Mammary epithelial cell (primary cell): Measurements from ENCODE around the gene GNPTG.

Experiments used
- EZH2 ChIP-seq: IDR thresholded peaks from 2 replicates; pipeline ENCODE4 v1.6.1; 2012; ENCODE audit warnings: low read length, inconsistent platforms, borderline replicate concordance
- TF ChIP-seq, protein P1 (sequence below), 2 donors: IDR thresholded peaks in 1 of 2; conservative IDR thresholded peaks in 1 of 2; 2 replicates each; pipeline ENCODE4 v1.5.1; 2011 to 2012; ENCODE audit warnings: inconsistent platforms in 2 of 2, low read length in 2 of 2, mild to moderate bottlenecking in 2 of 2, control low read depth in 1 of 2, low read depth in 1 of 2; ENCODE audit not compliant: insufficient read depth in 1 of 2; ENCODE audit errors: extremely low read depth in 1 of 2

DNA sequence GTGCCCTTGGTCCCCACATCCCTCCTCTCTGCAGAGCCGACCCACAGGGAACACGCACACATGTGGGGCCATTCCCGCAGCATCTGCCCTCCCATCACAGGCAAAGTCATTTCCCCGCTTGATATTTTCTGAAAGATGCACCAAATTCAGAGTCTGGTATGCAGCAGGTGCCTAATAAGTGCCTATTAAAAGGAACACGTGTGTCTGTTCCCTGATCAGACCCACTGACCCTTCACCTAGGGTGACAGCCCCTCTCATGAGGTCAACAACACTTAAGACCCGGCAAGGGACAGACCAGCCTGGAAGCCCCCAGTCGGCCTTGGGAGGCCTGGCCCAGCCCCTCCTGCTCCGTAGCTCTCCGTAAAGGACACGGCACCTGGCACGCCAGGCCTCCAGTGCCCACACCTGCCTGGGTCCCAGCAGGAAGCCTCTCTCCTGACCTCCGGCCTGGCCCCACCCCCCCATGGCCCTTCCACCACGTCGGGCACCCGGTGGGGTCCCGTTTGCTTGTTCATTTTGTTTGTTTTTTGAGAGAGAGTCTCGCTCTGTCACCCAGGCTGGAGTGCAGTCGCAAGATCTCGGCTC, 42.7 kb downstream of the GNPTG start:
- TF ChIP-seq, protein P1, sequence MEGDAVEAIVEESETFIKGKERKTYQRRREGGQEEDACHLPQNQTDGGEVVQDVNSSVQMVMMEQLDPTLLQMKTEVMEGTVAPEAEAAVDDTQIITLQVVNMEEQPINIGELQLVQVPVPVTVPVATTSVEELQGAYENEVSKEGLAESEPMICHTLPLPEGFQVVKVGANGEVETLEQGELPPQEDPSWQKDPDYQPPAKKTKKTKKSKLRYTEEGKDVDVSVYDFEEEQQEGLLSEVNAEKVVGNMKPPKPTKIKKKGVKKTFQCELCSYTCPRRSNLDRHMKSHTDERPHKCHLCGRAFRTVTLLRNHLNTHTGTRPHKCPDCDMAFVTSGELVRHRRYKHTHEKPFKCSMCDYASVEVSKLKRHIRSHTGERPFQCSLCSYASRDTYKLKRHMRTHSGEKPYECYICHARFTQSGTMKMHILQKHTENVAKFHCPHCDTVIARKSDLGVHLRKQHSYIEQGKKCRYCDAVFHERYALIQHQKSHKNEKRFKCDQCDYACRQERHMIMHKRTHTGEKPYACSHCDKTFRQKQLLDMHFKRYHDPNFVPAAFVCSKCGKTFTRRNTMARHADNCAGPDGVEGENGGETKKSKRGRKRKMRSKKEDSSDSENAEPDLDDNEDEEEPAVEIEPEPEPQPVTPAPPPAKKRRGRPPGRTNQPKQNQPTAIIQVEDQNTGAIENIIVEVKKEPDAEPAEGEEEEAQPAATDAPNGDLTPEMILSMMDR (conservative IDR thresholded peaks at IDR 0.05 in 1 of 2, IDR thresholded peaks at IDR 0.05 in 1 of 2; ENCODE audit: extremely low read depth in 1 of 2, insufficient read depth in 1 of 2, low read depth in 1 of 2, low read length in 2 of 2), result no peak
- TF ChIP-seq EZH2, result no peak
